ENCODE measurements around the gene CENPX. TPM values are rescaled to one million over a fixed set of nuclear protein-coding genes. Genes with fewer than 3 reads are reported as not detected.
A peak's percentile ranks its signal among the peaks of the same experiment; 100 is the strongest.

Gene CENPX
- total RNA-seq: 33.8 and 38.7 TPM in 2 replicates

DNA sequence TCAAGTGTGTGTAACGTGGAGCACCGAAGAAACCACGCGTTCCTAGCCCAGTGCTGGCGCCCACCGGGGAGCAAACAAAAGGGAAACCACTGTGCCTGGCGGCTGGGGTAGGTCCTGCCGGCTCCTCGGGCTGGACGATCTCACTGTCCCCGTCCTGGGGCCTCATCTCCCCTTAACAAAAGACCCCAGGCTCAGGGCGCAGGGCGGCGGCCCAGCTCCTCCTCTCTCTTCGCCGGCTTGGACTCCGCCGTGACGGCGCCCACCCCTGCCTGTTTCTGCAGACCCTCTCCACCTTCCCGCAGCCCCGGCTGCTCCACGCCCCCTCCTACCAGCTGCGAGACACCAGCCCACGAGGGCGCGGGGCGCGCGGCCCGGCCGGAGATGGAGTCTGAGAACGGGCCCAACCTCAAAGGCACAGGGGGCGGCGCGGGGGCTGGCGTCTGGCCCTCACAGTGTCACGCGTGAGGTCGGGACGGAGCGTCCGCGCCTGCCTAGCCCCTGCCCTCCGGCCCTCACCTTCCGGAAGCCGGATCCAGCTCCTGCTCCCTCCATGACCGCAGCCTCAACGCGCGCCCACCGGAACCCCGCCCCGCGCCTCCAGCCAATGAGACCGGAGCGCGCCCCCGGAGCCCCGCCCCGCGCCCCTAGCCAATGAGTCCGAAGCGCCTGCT is at the start of gene CENPX:
Gene CENPX, minus strand, starts transcription at position 569 of the 671 bp plus-strand sequence. Its CDS starts 17 bp downstream, at position 552.
- no peak for FAIRE-seq
- H3K36me3 ChIP-seq (ENCODE audit: control insufficient read depth, insufficient read depth, low read length): peaks cover under 1% of the 10 kb centered on the region
- TF ChIP-seq, protein P1, sequence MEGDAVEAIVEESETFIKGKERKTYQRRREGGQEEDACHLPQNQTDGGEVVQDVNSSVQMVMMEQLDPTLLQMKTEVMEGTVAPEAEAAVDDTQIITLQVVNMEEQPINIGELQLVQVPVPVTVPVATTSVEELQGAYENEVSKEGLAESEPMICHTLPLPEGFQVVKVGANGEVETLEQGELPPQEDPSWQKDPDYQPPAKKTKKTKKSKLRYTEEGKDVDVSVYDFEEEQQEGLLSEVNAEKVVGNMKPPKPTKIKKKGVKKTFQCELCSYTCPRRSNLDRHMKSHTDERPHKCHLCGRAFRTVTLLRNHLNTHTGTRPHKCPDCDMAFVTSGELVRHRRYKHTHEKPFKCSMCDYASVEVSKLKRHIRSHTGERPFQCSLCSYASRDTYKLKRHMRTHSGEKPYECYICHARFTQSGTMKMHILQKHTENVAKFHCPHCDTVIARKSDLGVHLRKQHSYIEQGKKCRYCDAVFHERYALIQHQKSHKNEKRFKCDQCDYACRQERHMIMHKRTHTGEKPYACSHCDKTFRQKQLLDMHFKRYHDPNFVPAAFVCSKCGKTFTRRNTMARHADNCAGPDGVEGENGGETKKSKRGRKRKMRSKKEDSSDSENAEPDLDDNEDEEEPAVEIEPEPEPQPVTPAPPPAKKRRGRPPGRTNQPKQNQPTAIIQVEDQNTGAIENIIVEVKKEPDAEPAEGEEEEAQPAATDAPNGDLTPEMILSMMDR (IDR thresholded peaks at IDR 0.05; ENCODE audit: insufficient read depth, low read length, severe bottlenecking): no peak
- H3K27me3 ChIP-seq (ENCODE audit: control insufficient read depth, insufficient read depth, low read length): no peaks in the 10 kb centered on the region
- no peak for DNase-seq (ENCODE audit: low read depth)
- H3K4me3 ChIP-seq (ENCODE audit: low read depth, low read length): peak within 1 kb of the TSS; percentile 98

DNA sequence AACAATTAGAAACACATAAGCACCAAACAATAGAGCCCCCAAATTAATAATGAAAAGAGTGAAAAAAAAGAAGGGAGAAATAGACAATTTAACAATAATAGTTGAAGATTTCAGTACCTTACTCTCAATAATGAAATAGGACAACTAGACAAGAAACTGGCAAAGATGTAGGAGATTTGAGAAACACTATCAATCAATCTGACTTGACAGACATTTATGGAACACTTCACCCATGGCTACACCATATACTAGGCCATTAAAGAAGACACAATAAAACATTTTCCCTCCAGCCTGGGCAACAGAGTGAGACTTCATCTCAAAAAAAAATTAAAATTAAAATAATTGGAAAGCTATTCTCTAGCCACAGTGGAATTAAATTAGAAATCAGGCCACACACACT is 47.9 kb upstream of the CENPX start:
- no peak for FAIRE-seq

DNA sequence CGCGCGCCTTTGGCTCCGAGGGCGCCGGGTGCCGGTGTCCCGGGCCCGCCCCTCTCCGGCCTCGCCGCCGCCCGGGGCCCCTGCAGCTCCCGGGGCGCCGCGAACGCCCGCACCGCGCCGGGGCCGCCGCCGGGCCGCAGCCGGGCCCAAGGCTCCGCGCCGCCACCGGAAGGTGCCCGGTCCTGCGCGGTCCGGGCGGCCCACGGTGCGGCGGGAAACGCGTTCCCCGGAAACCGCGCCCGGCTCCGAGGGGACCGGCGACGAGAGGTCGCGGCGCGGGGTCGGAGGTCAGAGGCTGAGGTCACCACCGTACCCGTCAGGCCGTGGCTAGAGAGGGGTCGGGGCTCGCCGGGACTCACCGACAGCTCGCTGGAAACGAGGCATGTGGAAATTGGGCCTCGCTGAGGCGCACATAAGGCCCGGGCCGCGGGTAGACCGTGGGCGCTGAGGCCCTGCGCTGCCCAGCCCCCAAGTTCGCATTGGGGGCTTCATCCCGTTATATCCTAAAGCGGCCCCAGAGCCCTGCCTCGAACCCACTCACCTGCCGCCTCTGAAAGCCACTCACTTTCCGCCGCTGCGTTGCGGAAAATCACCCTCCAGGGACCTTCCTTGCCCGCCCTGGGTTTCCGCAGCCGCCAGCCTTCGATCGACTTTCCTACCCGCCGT is 43.1 kb upstream of the CENPX start, which contains the start of gene DUS1L:
Gene DUS1L, minus strand, starts transcription at position 167 of the 666 bp plus-strand sequence. CDS start 745 bp downstream, outside the sequence.
- no peak for FAIRE-seq

More for the DNA sequence above, 47.9 kb upstream of the CENPX start:
- no peaks in the 10 kb centered on the region for H3K36me3 ChIP-seq (ENCODE audit: control insufficient read depth, insufficient read depth, low read length)
- H3K4me3 ChIP-seq (ENCODE audit: low read depth, low read length): no peak overlapping the region
- no peaks in the 10 kb centered on the region for H3K27me3 ChIP-seq (ENCODE audit: control insufficient read depth, insufficient read depth, low read length)
- no peak for DNase-seq (ENCODE audit: low read depth)
- TF ChIP-seq, protein P1 (IDR thresholded peaks at IDR 0.05; ENCODE audit: insufficient read depth, low read length, severe bottlenecking): no peak

DNA sequence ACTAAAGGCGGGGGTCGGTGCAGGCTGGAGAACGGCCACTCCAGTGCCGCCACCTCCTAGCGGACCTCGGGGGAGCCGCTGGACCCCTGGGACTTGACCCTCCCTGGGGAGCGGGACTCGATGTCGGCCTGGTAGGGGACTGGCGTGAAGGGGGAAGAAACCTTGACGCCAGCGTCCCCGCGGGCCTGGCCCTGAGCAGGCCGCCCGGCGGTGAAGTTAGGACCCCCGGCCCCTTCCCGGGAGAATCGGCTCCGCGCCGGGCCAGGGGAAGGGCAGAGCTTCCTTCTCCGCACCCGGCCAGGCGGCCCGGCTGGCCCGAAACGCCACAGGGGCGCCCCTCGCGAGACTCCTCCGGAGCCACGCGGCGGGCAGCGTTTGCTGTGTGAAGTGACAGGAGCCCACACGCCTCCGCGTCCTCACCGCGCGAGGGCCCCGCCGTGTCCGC is 42.5 kb upstream of the CENPX start:
- Histone ChIP-seq H3K27me3 (ENCODE audit: control insufficient read depth, insufficient read depth, low read length) (no peaks in the 10 kb centered on the region), H3K4me3 (ENCODE audit: low read depth, low read length) (peak overlapping the region; percentile 75), H3K36me3 (ENCODE audit: control insufficient read depth, insufficient read depth, low read length) (peaks cover 28% of the 10 kb centered on the region)
- DNase-seq (ENCODE audit: low read depth) (no peak), FAIRE-seq (no peak)
- TF ChIP-seq, protein P1 (IDR thresholded peaks at IDR 0.05; ENCODE audit: insufficient read depth, low read length, severe bottlenecking): no peak

More for the DNA sequence above, 43.1 kb upstream of the CENPX start, which contains the start of gene DUS1L:
- TF ChIP-seq, protein P1 (IDR thresholded peaks at IDR 0.05; ENCODE audit: insufficient read depth, low read length, severe bottlenecking): no peak
- Histone ChIP-seq H3K36me3 (ENCODE audit: control insufficient read depth, insufficient read depth, low read length) (peaks cover 26% of the 10 kb centered on the region), H3K27me3 (ENCODE audit: control insufficient read depth, insufficient read depth, low read length) (no peaks in the 10 kb centered on the region), H3K4me3 (ENCODE audit: low read depth, low read length) (peak within 1 kb of the TSS; percentile 75)
- no peak for DNase-seq (ENCODE audit: low read depth)

DNA sequence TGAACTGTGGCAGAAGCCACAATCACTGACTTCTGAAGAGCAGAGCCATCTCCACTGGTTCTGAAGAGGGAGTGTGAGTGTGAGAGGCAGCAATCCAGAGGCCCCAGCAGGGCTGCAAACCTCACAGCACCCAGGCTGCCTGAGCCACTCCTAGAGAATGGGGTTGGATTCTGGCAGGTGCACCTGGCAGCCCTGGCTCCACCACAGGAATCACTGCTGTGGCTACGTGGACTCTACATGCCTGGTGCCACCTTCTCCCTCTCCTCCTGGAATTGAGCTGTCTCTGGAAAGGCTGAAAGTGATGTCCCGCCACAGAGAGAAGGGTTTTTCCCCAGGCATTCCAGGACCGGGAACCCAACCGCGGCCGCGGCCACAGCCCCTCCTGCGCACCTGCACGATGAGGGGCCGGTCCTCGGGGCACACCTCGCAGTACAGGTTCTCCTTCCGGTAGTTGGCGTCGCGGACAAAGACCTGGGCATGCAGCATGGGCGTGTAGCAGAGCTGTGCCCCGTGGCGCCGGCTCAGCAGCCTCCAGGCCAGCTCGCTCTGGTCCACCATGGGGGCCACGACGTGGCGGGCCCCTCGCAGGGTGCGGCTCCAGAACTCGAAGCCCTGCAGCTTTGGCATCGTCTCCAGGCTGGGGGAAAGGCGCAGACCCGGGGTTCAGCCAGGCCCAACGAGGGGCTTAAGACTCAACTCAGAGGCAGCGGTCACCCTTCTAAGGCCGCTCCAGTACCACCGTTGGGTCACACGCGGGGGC is 41.9 kb upstream of the CENPX start:
- TF ChIP-seq, protein P1 (IDR thresholded peaks at IDR 0.05; ENCODE audit: insufficient read depth, low read length, severe bottlenecking): no peak
- H3K36me3 ChIP-seq (ENCODE audit: control insufficient read depth, insufficient read depth, low read length): peaks cover 32% of the 10 kb centered on the region
- peak overlapping the region; percentile 75 for H3K4me3 ChIP-seq (ENCODE audit: low read depth, low read length)
- no peaks in the 10 kb centered on the region for H3K27me3 ChIP-seq (ENCODE audit: control insufficient read depth, insufficient read depth, low read length)
- FAIRE-seq: no peak
- peak; percentile 20 for DNase-seq (ENCODE audit: low read depth)
